GM04504 (cell line): ENCODE measurements around the gene LHFPL2.

ENCODE experiments used
- DNase-seq: peaks from one replicate; pipeline ENCODE4 v3.0.0-alpha.2; 2012; ENCODE audit warnings: low read depth

Gene LHFPL2

GRCh38 chr5:78519198-78519941, 129.2 kb downstream of the LHFPL2 start:
- no peak for DNase-seq

DNA sequence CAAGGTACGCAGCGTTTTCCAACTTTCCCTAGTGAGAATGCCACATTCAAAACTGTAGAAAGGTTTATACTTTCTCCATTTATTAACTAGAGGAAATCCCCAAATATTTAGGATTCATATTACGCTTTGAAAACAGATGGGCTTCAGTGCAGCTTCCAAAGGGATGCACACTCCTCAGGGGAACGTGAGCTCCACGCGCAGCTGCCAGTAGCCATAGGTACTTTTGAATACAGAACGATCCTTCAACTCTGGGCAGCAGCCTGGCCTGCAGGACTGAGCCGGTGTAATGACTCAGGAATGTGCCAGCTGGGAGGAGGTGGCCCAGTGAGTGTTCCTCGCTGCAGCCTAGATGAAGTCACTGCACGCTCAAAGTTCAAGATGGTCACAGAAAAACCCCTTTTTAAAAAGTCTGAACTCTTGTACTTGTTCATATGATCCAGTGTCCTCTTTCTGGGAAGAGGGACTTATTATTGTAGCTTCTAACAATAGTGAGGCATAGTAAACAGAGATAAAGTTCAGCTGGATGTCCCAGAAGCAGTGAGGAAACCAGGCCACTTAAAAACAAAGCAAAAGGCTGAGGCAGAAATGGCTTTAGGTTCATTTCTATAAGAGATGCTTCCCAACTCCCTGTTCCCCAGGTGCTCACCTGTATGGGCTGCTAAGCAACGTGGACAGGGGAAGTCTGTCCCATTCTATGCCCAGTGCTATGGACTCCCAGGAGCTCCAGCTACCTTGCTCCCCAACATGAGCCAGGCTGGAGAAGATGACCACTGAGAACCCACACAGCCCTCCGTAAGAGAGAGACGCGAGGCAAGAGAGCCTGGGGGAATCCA, 130.0 kb downstream of the LHFPL2 start:
- DNase-seq: no peak

DNA sequence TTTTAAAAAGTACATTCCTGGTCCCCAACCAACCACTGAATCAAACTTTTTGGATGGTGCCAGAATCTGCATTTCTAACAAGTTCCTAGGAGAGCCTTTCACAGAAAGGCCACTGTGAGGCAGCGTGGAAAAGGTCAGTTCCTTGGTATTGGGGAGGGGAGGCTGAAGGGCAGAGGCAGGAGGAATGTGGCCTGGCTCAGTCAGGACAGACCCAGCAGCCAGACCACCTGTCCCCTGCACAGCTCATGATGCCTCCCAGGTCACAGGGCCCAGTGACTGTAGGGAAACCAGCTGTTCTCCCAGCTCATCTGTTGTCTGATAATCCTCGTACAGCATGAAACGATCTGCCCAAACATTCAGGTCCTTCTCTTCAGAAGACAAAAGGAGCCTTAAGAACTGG, 132.9 kb downstream of the LHFPL2 start:
- DNase-seq: no peak

DNA sequence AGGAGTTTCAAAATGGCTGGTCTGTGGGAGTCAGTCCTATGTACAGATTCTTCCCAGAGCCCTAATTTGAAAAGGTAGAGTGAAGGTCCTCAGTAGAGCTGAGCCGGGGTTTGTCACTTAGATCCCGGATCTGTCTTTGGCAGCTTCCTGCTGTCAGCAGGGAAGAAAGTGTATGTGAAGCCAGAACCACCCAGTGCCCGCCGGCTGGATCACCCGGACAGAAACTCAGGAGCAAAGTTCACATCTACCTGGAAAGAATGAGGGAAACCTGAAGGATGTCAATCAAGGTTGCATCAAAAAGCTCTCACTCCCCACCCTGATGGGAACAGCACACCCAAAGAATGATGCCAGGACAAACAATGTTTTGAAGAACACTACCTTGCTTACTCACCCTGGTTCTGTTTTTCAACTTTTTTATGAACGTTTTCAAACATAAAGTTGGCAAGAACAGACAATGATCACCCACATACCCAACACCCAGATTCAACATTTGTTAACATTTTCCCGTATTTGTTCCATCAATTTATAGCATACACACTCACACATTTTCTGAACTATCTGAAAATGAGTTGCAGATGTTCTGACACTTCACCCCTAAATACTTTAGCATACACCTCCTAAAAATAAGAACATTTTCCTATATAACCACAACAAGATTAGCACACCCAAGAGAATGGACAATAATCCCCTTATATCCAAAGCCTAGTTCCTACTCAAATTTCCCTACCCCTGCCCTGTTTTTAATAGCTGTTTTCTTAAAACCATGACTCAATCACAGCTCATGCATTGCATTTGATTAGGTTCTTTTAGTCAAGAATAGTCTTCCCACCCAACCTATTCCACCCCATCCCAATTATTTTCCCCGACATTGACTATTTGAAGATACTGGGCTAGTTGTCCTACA, 133.9 kb downstream of the LHFPL2 start:
- no peak for DNase-seq

- no peak for DNase-seq
Measured at GRCh38 chr5:78513441-78513840, 135.1 kb downstream of the LHFPL2 start.

GRCh38 chr5:78512435-78512834, 136.1 kb downstream of the LHFPL2 start:
- DNase-seq: no peak

- no peak for DNase-seq
Measured at GRCh38 chr5:78511121-78511906, 137.3 kb downstream of the LHFPL2 start.

- DNase-seq: no peak
Measured at GRCh38 chr5:78509884-78510769, 138.4 kb downstream of the LHFPL2 start.

DNA sequence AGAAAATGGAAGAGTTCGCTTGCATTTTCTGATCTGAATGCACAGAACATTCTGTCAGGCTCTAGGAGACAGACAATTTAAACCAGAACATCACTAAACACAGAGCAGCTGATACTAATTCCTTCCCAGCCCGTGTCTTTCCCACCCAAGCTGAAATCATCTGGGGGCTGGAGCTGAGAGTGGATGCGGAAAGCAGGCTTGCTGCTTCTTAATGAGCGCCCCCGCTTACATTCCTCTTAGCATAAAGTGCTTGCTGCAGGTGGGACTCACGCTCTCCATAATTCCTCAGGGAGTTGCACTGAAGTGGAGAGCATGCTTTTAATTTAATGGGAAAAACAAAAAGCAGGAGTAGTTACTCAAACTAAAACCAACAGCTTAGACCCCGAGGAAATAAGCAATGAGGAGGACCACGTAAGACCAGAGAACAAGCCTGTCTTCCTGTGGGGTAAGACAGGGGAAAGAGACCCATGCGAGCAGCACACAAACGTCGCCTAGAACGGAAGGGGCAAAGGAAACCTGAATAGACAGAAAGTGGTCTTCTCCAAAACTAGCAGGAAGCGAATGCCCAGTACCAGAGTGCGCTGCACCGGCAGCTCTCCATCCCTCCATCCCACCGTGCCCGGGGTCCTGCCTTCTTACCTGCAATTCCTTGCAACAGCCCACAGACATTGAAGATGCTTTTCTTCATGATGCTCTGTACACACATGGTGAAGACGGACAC, 139.3 kb downstream of the LHFPL2 start:
- DNase-seq: no peak

DNA sequence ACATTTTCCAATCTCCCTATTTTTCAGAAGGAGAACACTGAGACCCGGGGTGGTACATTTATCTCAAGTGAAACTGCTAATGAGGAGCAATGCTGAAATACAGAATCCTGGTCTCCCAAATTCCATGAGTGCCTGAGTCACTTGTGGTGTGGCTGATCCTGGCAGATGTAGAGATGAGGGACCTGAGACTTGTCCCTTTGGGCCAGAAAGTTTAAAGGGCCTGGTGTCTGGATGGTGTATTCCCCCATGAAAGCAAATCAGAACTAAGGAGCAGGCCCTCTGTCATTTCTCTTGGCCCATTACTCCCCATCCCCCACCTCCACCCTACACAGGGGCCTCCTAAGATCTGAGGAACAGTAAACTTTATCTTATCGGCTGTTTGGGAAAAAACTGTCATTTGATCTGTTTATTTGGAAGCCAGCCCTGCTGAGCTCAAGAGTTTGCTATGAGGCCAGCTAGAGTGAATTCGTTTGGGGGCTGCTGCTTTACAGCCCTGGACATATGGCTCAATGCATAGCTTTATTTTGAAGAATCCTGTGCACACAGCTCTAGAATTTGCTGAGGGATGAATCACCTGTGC, 140.3 kb downstream of the LHFPL2 start:
- no peak for DNase-seq

- DNase-seq: no peak
Measured at GRCh38 chr5:78507531-78507930, 141.0 kb downstream of the LHFPL2 start.

- no peak for DNase-seq
Measured at GRCh38 chr5:78506261-78507024, 142.1 kb downstream of the LHFPL2 start.

GRCh38 chr5:78505860-78506259, 142.7 kb downstream of the LHFPL2 start:
- DNase-seq: no peak

GRCh38 chr5:78504704-78505677, 143.6 kb downstream of the LHFPL2 start:
- DNase-seq: peak; percentile 100

DNA sequence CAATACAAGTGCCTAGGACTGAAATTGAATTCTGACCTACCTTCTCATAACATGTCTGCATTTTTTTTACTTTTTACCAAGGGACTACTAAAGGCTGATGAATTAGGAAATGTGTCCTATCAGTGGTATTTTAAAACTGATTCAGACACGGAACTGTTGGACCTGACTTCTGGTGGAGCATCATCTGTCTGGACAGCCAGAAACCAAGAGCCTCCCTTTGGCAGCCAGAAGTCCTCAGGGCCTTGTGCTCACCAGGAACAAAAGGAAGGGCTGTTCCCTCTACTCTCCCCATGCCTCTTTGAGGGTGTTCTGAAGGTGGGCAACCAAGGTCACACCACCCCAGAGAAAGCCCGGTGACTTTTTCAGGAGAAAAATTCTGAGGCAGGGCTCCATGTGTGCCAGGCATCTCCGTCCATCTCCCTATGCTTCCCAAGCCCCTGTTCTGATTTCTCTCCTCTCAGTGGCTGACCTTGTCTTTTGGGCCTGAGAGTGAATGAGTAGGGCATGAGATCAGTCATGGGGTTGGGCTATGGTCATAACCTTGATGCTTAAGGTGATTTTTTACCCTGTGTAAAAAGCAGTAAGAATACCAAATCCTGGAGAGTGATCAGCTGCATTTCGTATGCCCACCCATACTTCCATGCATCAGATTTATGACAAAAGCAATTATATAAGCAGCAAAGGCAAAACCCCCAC, 144.5 kb downstream of the LHFPL2 start:
- no peak for DNase-seq

DNA sequence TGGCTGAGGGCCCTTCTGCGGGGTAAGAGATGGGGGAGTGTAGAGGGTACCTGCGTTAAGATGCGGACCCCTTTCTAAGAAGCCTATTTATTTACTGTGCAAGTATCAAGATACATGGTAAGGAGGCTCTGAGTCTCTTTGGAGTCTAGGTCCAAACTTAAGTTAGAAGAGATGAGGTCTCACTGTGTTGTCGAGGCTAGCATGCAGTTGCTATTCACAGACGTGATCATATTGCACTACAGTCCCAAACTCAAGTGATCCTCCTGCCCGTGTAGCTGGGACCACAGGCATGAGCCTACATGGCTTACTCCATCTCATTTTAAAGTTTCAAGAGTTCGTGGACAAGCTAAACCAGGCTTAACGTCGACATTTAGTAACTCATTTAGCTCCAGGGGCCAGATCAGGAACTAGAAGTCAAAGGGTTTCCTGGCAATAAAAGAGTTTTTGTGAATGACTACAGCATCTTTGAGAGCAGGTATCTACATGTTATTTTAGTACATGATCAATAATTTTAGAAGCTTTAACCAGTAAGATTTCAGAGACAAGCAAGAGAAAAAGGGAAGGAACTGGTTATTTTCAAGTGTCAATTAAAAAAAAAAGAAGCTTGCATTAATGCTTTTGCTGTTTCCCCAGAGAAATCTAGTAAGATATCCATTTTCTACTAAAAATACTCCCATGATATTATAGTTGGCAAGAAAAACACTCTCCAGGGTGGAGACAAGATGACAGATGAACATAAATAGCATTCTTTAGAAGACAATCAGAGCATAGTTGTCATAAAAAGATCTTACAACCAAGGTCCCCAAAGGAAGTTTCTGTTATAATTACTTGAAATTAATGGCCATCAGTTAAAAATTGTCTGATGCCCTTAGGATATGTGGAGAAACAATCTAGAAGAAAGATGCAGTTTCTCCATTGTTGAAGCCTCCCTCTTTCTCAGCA, 146.9 kb downstream of the LHFPL2 start:
- DNase-seq: peak; percentile 70
